ENCODE results near the gene DOP1A. TPM values are rescaled to one million over a fixed set of nuclear protein-coding genes. Genes with fewer than 3 reads are reported as not detected.

Gene DOP1A
- total and polyA plus RNA-seq, 8 donors, result 19.7 to 42.1 (median 32.5) TPM

- ATAC-seq (no peak), DNase-seq (no peak)
- TF ChIP-seq, protein P1, sequence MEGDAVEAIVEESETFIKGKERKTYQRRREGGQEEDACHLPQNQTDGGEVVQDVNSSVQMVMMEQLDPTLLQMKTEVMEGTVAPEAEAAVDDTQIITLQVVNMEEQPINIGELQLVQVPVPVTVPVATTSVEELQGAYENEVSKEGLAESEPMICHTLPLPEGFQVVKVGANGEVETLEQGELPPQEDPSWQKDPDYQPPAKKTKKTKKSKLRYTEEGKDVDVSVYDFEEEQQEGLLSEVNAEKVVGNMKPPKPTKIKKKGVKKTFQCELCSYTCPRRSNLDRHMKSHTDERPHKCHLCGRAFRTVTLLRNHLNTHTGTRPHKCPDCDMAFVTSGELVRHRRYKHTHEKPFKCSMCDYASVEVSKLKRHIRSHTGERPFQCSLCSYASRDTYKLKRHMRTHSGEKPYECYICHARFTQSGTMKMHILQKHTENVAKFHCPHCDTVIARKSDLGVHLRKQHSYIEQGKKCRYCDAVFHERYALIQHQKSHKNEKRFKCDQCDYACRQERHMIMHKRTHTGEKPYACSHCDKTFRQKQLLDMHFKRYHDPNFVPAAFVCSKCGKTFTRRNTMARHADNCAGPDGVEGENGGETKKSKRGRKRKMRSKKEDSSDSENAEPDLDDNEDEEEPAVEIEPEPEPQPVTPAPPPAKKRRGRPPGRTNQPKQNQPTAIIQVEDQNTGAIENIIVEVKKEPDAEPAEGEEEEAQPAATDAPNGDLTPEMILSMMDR (IDR thresholded peaks at IDR 0.05), result no peak
- H3K36me3 ChIP-seq, result peaks cover 5 to 100% of the 10 kb centered on the region in 2 donors
- intact Hi-C loops (cut with DNase I), result no loop called here
- no peak overlapping the region for H3K4me3 ChIP-seq
- H3K9me3 ChIP-seq, result no peaks in the 10 kb centered on the region
- H3K4me1 ChIP-seq, result no peaks in the 10 kb centered on the region
- H3K27ac ChIP-seq, result no peak overlapping the region
- H3K27me3 ChIP-seq, result no peaks in the 10 kb centered on the region
Observed at GRCh38 chr6:83169106-83169505, 101.6 kb downstream of the DOP1A start.

- no peaks in the 10 kb centered on the region for H3K4me1 ChIP-seq
- H3K27me3 ChIP-seq, result no peaks in the 10 kb centered on the region
- DNase-seq, result no peak
- no peak for ATAC-seq
- no peak overlapping the region for H3K27ac ChIP-seq
- peaks cover 5 to 100% of the 10 kb centered on the region in 2 donors for H3K36me3 ChIP-seq
- H3K4me3 ChIP-seq, result no peak overlapping the region
- intact Hi-C loops (cut with DNase I), result no loop called here
- H3K9me3 ChIP-seq, result no peaks in the 10 kb centered on the region
- TF ChIP-seq, protein P1 (IDR thresholded peaks at IDR 0.05), result no peak
Observed at GRCh38 chr6:83169511-83169910, 102.0 kb downstream of the DOP1A start.

DNA sequence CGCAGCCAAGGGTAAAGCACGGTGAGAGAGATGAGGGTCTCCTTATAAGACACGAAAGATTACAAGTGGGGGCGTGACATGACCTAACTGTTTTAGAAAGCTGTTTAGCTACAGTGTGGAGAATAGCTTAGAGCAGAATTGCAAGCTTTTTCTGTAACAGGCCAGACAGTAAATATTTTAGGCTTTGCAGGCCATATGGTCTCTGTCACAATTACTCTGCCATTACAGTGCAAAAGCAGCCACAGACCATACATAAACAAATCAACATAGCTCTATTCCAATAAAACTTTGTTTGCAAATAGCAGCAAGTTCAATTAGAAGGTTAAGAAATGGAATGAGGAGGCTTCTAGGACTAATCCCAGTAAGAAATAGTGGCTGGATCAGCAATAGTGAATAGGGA lies 108.8 kb downstream of the DOP1A start:
- H3K4me1 ChIP-seq, result no peaks in the 10 kb centered on the region
- no peaks in the 10 kb centered on the region for H3K27me3 ChIP-seq
- ATAC-seq, result peak; percentile 30
- H3K4me3 ChIP-seq, result no peak overlapping the region
- DNase-seq, result peak in 2 of 4 donors; percentile 59 to 60
- no peaks in the 10 kb centered on the region for H3K9me3 ChIP-seq
- TF ChIP-seq, protein P1 (IDR thresholded peaks at IDR 0.05), result no peak
- H3K36me3 ChIP-seq, result peaks cover 0 to 91% of the 10 kb centered on the region in 2 donors
- no peak overlapping the region for H3K27ac ChIP-seq
- intact Hi-C loops (cut with DNase I), result no loop called here

GRCh38 chr6:83180426-83180950 lies 113.0 kb downstream of the DOP1A start:
- H3K4me1 ChIP-seq, result no peaks in the 10 kb centered on the region
- TF ChIP-seq, protein P1 (IDR thresholded peaks at IDR 0.05), result no peak
- ATAC-seq, result no peak
- no peaks in the 10 kb centered on the region for H3K9me3 ChIP-seq
- no peaks in the 10 kb centered on the region for H3K27me3 ChIP-seq
- intact Hi-C loops (cut with DNase I), result no loop called here
- no peak overlapping the region for H3K4me3 ChIP-seq
- DNase-seq, result no peak
- no peak overlapping the region for H3K27ac ChIP-seq
- peaks cover 0 to 88% of the 10 kb centered on the region in 2 donors for H3K36me3 ChIP-seq

- Histone ChIP-seq H3K27me3 (no peaks in the 10 kb centered on the region), H3K36me3 (peaks cover 0 to 87% of the 10 kb centered on the region in 2 donors), H3K4me3 (no peak overlapping the region), H3K4me1 (no peaks in the 10 kb centered on the region), H3K27ac (no peak overlapping the region), H3K9me3 (no peaks in the 10 kb centered on the region)
- TF ChIP-seq, protein P1 (IDR thresholded peaks at IDR 0.05), result no peak
- DNase-seq (no peak), ATAC-seq (no peak)
- intact Hi-C loops (cut with DNase I), result no loop called here
Observed at GRCh38 chr6:83182114-83182513, 114.6 kb downstream of the DOP1A start.
